ENCODE measurements around the gene OSGIN1.

DNA sequence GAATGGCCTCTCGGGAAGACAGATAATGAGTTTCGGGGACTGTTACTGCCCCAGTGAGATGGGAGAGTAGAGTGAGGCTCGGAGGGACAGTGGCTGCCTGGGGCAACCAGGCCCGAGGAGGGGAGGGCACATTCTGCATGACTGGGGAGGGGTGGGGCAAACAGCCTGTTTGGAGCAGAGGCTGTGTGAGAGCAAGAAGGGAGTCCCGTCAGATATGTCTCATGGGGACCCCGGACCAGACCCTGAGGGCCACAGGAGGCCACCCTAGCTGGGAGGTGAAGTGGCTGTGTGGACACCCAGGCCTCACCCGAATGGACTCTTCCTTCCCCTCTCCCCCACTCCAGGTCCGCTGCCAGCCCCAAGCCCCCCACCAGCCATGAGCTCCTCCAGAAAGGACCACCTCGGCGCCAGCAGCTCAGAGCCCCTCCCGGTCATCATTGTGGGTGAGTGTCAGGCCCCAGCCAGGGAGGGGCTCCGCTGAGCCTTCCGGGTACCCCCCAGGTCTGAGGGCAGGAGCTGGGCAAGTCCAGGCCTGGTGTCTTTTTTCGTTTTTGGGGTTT, 4.3 kb downstream of the OSGIN1 start:
- TF ChIP-seq POLR2AphosphoS5 (IDR thresholded peaks at IDR 0.05) (no peak), EP300 (IDR thresholded peaks at IDR 0.05) (no peak), POLR2A (IDR thresholded peaks at IDR 0.05) (no peak)
- TF ChIP-seq, protein P1, sequence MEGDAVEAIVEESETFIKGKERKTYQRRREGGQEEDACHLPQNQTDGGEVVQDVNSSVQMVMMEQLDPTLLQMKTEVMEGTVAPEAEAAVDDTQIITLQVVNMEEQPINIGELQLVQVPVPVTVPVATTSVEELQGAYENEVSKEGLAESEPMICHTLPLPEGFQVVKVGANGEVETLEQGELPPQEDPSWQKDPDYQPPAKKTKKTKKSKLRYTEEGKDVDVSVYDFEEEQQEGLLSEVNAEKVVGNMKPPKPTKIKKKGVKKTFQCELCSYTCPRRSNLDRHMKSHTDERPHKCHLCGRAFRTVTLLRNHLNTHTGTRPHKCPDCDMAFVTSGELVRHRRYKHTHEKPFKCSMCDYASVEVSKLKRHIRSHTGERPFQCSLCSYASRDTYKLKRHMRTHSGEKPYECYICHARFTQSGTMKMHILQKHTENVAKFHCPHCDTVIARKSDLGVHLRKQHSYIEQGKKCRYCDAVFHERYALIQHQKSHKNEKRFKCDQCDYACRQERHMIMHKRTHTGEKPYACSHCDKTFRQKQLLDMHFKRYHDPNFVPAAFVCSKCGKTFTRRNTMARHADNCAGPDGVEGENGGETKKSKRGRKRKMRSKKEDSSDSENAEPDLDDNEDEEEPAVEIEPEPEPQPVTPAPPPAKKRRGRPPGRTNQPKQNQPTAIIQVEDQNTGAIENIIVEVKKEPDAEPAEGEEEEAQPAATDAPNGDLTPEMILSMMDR (IDR thresholded peaks at IDR 0.05): no peak
